ENCODE results near the gene MARVELD3. TPM values are rescaled to one million over a fixed set of nuclear protein-coding genes. Genes with fewer than 3 reads are reported as not detected.

MARVELD3 gene
- total RNA-seq, 1 experiment from 2014 or later: 28.6 TPM

GRCh38 chr16:71618429-71618828, 7.6 kb upstream of the MARVELD3 start:
- Histone ChIP-seq H3K4me2 (no peak overlapping the region), H2AFZ (no peak overlapping the region), H3K9me2 (ENCODE audit: insufficient read depth) (no peaks in the 10 kb centered on the region; the same call in 1 of the 2 replicates), H3K27me3 (ENCODE audit: insufficient read depth, low read depth) (no peaks in the 10 kb centered on the region), H3K79me2 (ENCODE audit: low read depth) (no peaks in the 10 kb centered on the region), H3K36me3 (ENCODE audit: low read depth) (no peaks in the 10 kb centered on the region), H3K27ac (no peak overlapping the region), H3K4me1 (replicated peaks; ENCODE audit: insufficient read depth) (no peaks in the 10 kb centered on the region), H3K9me3 (ENCODE audit: insufficient read depth, low read depth) (no peaks in the 10 kb centered on the region), H3F3A (ENCODE audit: insufficient read depth, low read depth) (no peaks in the 10 kb centered on the region), H4K20me1 (ENCODE audit: insufficient read depth) (no peaks in the 10 kb centered on the region), H3K4me3 (no peak overlapping the region)
- TF ChIP-seq CTCF (conservative IDR thresholded peaks at IDR 0.05): no peak
- no peak for TF ChIP-seq EZH2 (IDR thresholded peaks at IDR 0.05; ENCODE audit: low read depth)
- ChIA-PET CTCF (no interaction called here), POLR2A (ENCODE audit: unreplicated experiment) (no interaction called here)
- BruUV-seq (replicated peaks): no TSS peak
- no peak for DNase-seq
- intact Hi-C loops (cut with micrococcal nuclease; ENCODE audit: unreplicated experiment): no loop called here

- H3K27ac ChIP-seq: no peak overlapping the region
- no peaks in the 10 kb centered on the region for H4K20me1 ChIP-seq (ENCODE audit: insufficient read depth)
- no peaks in the 10 kb centered on the region; the same call in 1 of the 2 replicates for H3K9me2 ChIP-seq (ENCODE audit: insufficient read depth)
- H3K4me1 ChIP-seq (replicated peaks; ENCODE audit: insufficient read depth): no peaks in the 10 kb centered on the region
- H3K4me2 ChIP-seq: no peak overlapping the region
- DNase-seq: no peak
- no TSS peak for BruUV-seq (replicated peaks)
- peaks cover 5% of the 10 kb centered on the region; the same call in 1 of the 2 replicates for H3K79me2 ChIP-seq (ENCODE audit: low read depth)
- TF ChIP-seq EZH2 (IDR thresholded peaks at IDR 0.05; ENCODE audit: low read depth) (no peak), CTCF (conservative IDR thresholded peaks at IDR 0.05) (no peak)
- no peaks in the 10 kb centered on the region for H3K36me3 ChIP-seq (ENCODE audit: low read depth)
- H3K27me3 ChIP-seq (ENCODE audit: insufficient read depth, low read depth): no peaks in the 10 kb centered on the region
- ChIA-PET CTCF (interaction anchor here (0.6 kb wide), 3 partner anchors 70 to 261 kb away, joined by 3 to 11 read pairs (median 9); no protein-coding TSS in a partner anchor), POLR2A (ENCODE audit: unreplicated experiment) (no interaction called here)
- H2AFZ ChIP-seq: no peak overlapping the region
- H3K9me3 ChIP-seq (ENCODE audit: insufficient read depth, low read depth): no peaks in the 10 kb centered on the region
- H3F3A ChIP-seq (ENCODE audit: insufficient read depth, low read depth): peaks cover 9% of the 10 kb centered on the region; the same call in 1 of the 2 replicates
- H3K4me3 ChIP-seq: no peak overlapping the region
- intact Hi-C loops (cut with micrococcal nuclease; ENCODE audit: unreplicated experiment): no loop called here
Measured at GRCh38 chr16:71622088-71622487, 3.9 kb upstream of the MARVELD3 start.

- Histone ChIP-seq H3K36me3 (ENCODE audit: low read depth) (no peaks in the 10 kb centered on the region), H3K4me3 (no peak overlapping the region), H3K27ac (no peak overlapping the region), H3K4me1 (replicated peaks; ENCODE audit: insufficient read depth) (0 out of 2 replicates have a peak, but pooled peaks cover 8% of the 10 kb centered on the region), H4K20me1 (ENCODE audit: insufficient read depth) (no peaks in the 10 kb centered on the region), H3K9me3 (ENCODE audit: insufficient read depth, low read depth) (no peaks in the 10 kb centered on the region), H3K27me3 (ENCODE audit: insufficient read depth, low read depth) (no peaks in the 10 kb centered on the region), H3K79me2 (ENCODE audit: low read depth) (peaks cover 20% of the 10 kb centered on the region), H3K9me2 (ENCODE audit: insufficient read depth) (no peaks in the 10 kb centered on the region; the same call in 1 of the 2 replicates), H2AFZ (no peak overlapping the region), H3K4me2 (no peak overlapping the region), H3F3A (ENCODE audit: insufficient read depth, low read depth) (peaks cover 9% of the 10 kb centered on the region; the same call in 1 of the 2 replicates)
- no TSS peak for BruUV-seq (replicated peaks)
- CTCF ChIA-PET: no interaction called here
- TF ChIP-seq CTCF (conservative IDR thresholded peaks at IDR 0.05) (no peak), EZH2 (IDR thresholded peaks at IDR 0.05; ENCODE audit: low read depth) (no peak)
- DNase-seq: no peak
- POLR2A ChIA-PET (ENCODE audit: unreplicated experiment): no interaction called here
- intact Hi-C loops (cut with micrococcal nuclease; ENCODE audit: unreplicated experiment): no loop called here
Measured at GRCh38 chr16:71623597-71623996, 2.4 kb upstream of the MARVELD3 start.
